Hematopoietic multipotent progenitor cell treated with erythropoietin and hydrocortisone succinate and interleukin-3 and kit ligand, for 17 days (in vitro differentiated cells): ENCODE measurements around the gene C1orf21.

Source experiments
- DNase-seq: peaks from one replicate; pipeline ENCODE4 v3.0.0-alpha.2; 2015; ENCODE audit warnings: low spot score

Gene C1orf21

GRCh38 chr1:184626076-184627006, 239.5 kb downstream of the C1orf21 start:
- no peak for DNase-seq

GRCh38 chr1:184627007-184627341, 240.1 kb downstream of the C1orf21 start:
- no peak for DNase-seq

- no peak for DNase-seq
Observed at GRCh38 chr1:184629266-184629665, 242.4 kb downstream of the C1orf21 start.

DNA sequence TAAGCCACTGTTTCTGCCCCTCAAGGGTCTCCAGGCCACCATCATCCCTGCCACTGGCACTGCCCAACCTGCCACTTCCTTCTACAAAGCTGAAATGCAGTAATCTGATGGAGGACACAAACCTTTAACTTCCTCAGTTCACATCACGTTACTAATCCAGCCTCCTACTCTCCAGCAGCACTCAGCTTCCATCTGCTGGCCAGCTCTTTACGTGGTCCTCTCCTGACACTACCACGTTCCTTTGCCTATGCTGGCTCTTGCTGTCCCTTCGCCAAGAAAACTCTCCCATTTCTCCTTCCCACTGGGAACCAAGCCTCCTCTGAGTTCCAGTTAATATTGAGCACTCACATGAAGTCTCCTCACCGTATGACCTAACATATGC, 243.8 kb downstream of the C1orf21 start:
- no peak for DNase-seq

DNA sequence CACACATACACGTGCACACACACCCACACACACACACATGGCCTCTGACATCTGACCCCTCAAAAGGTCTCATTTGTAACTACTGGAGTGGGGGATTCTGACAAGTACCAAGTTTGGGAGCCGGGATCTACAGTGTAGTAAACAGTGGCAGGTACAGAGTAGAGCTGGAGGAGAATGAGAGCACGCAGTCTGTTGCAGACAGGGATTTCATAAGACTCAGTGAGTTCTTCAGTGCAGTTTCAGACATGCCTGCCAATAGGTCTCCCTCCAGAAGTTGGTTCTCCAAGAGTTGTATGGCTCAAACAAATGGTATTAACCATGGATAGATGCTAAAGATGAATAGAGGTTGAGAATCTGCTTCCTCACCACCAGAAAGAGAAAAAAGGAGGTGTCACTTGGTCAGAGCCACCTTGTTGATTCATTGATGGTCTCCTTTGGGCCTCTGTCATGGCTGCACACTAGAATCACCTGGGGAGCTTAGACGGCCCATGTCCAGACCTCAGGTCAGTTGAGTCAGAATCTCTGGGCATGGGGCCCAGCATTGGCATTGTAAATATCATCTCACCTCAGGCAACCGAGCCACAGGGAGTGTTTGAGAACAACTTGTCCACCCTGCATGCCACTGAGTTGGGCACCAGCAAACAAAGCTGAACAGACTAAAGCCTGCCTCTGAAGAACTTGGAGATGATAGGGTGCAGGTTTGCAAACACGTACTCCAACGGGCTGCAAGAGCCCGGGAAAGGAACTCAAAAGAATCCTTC, 245.8 kb downstream of the C1orf21 start:
- no peak for DNase-seq

GRCh38 chr1:184633785-184634184, 247.0 kb downstream of the C1orf21 start:
- no peak for DNase-seq

DNA sequence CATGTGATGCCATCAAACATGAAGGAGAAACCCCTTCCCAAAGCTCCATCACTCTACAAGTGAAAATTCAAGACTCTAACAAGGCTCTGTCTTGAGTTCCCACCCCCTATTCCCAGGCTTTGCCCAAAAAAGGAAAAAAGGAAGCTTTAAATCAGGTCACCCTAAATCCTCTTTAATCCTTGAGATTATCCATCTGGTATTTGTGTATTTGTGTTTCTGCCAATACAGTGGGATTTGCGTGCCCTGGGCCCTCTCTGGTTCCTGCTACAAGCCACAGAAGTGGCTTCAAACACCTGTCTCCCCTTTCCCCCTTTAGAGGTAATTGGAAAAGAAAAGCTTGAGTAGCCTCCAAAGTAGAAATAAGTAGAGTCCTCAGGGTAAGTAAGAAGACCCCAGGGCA, 247.5 kb downstream of the C1orf21 start:
- no peak for DNase-seq

DNA sequence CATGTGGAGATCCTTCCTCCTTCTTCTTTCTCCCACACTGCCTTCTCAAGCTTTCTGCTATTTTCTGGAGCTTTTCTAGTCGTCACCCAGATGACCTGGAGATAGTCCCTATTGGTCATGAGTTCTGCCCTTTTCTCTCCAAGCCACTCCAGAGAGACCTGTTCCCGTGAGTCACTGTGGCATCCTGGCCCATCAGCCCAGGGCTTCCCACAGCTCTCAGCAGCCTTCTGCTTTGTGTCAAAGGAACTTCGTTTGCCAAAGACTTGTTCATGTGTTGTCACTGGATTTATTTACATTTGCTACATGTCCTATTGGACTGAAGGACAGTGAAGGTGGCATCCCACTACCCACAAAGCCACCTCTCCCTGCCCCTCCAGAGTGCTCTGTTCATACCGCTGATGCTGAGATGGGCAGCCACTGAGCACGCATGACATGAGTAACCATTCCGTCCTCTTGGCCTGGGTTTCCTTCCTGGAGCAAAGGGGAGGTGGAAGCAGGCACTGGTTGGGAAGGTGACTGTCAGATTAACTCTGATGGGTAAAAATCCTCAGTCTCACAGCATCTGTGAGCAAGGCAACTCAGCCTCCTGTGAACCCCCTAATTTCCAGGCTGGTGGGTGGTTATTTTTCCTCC, 248.6 kb downstream of the C1orf21 start:
- no peak for DNase-seq

DNA sequence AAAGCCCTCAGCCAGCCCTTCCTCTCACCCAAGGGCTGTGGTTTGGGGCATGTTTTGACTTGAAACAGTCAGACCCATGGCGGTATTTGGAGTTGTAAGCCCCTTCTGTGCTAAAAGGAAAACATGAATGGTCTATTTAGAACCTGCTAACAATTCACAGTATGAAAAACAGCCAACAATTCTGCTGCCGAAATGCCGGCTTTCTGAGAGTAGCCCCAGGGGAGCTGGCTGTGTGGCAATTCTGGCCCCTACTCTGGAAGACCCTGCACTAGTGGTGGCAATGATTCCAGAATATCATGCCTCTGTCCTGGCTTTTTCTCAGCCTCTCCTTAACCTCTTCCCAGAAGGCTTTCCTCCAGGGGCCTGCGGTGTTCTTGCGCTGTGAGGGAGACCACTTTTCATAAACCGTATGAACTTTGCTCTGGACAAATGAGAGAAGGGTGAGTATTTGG, 249.2 kb downstream of the C1orf21 start:
- DNase-seq: no peak

- DNase-seq: no peak
Observed at GRCh38 chr1:184637664-184638240, 250.9 kb downstream of the C1orf21 start.

GRCh38 chr1:184639205-184639604, 252.4 kb downstream of the C1orf21 start:
- no peak for DNase-seq

DNA sequence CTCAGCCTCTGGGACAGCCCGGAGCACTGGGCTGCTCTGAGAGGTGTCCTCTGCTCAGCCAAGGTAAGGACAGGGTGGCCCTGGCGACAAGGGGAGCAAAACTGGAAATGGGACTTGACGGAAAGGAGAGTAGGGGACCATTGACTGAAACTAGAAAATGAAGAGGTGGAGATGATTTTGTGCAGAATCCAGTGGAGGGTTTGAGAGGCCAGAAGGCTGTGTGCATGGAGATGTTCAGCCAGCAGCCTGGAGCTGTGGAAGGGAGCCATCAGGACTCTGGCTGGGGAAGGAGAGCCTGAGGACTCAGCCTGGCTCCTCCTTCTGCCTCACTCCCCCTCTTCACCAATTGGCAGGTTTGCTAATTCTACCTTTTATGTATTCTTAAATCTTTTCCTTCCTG, 253.7 kb downstream of the C1orf21 start:
- no peak for DNase-seq

DNA sequence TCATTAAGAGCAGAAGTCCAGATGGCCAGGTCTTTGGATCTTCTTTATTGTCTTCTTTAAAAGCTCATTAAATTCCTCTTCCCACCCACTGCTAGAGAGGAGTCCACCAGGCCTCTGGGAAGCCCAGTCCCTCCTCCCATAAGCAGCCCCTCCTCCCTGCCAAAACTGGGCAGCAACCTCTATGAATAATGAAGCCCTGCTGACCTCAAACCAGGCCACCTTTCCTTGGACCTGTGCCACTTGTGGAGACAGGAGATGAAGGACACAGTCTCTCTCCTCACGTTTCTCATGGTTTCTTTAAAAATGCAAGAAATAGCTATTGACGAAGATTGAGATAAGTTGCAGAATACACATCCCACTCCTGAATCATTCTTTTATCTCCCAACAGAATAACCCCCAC, 255.1 kb downstream of the C1orf21 start:
- DNase-seq: no peak

DNA sequence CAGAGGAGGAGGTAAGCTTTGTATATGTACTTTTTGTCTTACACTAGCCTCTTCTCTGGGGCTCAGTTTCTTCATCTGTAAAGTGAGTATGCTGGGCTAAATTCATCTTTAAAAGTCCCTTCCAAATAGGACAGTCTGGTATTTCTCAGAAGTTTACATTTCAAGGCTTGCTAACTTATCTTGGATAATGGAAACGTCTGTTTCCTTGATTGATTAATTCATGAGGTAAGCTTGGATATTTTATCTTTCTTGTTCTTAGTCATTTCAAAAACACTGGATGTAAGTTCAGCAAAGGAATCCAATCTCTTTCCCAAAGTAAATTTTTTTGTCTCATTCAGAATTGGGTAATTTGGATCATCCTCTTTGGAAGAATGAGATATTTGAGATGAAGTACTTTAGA, 256.8 kb downstream of the C1orf21 start:
- DNase-seq: no peak

GRCh38 chr1:184644771-184645170, 257.9 kb downstream of the C1orf21 start:
- DNase-seq: no peak

GRCh38 chr1:184646178-184646701, 259.4 kb downstream of the C1orf21 start:
- DNase-seq: no peak

DNA sequence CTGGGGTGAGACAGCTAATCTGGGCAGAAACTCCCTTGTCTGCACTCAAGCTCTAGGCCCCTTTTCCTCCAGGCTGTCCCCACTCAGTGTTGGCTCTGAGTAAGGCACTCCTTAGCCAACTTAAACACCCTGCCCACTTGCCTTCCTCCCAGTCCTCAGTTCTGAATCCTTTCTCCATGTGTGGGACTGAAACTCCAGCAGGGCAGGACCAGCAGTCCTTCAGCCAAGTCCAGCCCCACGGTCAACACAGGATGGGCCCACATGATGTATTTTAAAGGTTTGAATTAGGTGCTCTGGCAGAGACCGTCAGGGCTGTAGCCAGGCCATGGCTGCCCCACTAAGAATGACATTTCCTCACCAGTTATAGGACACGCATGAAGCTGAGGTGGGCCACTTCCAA, 260.0 kb downstream of the C1orf21 start:
- no peak for DNase-seq

GRCh38 chr1:184647471-184647870, 260.6 kb downstream of the C1orf21 start:
- DNase-seq: no peak

DNA sequence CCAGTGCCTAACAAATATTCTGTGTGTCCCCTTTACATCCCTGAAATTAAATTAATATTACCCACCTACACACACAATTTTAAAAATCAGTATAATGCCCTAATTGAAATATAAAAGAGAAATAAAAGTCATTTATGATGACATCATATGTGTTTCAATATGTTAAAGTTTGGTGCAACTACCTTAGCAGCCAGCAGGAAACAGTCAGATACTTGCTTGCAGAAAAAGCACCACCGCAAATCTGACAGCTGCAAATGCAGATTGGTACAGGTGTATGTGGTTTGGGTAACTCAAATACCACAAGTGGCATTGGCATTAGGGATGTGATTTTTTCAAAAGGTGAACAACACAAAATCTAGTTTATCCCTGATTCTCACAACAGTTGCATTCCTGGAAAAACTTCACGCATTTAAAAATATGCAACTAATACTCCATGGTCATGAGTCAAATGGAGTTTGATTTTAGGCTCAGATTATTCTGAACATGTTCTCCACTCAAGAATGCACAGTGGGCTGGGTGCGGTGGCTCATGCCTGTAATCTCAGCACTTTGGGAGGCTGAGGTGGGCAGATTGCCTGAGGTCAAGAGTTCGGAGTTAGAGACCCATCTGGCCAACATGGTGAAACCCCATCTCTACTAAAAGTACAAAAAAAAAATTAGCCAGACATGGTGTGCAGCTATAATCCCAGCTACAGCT, 261.5 kb downstream of the C1orf21 start:
- DNase-seq: no peak

DNA sequence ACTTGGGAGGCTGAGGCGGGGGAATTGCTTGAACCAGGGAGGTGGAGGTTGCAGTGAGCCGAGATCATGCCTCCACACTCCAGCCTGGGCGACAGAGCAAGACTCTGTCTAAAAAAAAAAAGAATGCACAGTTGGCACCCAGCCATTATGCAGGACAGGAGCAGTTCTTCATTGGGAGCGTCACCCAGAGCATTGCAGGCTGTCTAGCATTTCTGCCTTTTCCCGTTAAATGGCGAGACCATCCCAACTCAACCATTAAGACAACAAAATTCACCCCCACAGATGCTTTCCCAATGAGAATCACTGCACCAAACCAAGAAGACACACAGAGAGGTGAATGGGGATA, 262.0 kb downstream of the C1orf21 start:
- DNase-seq: no peak

GRCh38 chr1:184649451-184649888, 262.6 kb downstream of the C1orf21 start:
- no peak for DNase-seq
